ENCODE measurements around the gene FXYD3. TPM values are rescaled to one million over a fixed set of nuclear protein-coding genes. Genes with fewer than 3 reads are reported as not detected.

Gene FXYD3
- total and polyA plus RNA-seq, 5 donors from 2014 or later, result not detected

DNA sequence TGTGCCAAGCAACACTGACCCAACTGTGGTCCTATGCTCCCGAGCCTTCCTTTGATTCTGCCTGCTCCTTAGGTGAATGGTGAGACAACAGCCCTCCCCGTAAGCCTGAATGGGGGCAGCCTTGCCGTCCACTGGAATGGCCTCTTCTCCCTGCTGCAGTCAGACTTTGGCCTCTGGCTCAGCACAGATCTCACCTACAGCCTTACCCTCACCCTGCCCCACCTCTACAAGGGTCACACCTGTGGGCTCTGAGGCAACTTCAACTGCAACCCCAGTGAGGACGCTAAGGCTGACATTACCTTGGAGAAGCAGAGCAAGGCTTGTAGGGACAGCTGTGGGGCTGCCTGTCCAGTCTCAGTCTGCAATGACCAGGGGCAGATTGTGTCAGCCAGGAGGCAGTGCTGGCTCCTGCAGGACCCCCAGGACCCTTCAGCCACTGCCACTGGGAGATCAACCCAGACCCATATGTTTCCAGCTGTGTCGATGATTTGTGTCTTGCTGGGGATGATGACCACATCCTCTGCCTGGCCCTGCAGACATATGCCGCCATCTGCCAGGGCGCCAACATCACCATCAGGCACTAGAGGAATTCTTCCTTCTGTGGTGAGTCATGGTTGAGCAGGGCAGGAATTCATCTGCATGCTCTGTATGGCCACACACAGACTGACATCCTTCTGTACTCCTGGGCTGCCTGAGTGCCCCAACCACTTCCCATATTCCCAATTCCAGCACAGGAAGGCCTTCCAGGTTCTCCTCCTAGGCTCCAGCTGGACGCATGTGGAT, 27.3 kb upstream of the FXYD3 start:
- Mint-ChIP-seq H3K27ac (no peak overlapping the region), H3K4me1 (peaks cover 0 to 6% (median 0%) of the 10 kb centered on the region in 4 donors), H3K4me3 (no peak overlapping the region), H3K36me3 (no peaks in the 10 kb centered on the region), H3K9me3 (no peaks in the 10 kb centered on the region), H3K27me3 (peaks cover 33% of the 10 kb centered on the region)
- Histone ChIP-seq H3K27me3 (ENCODE audit: control insufficient read depth, insufficient read depth, low read length) (no peaks in the 10 kb centered on the region), H3K9me3 (ENCODE audit: control insufficient read depth in 2 of 2, low read length in 2 of 2) (no peaks in the 10 kb centered on the region), H3K4me3 (ENCODE audit: low read depth, low read length) (no peak overlapping the region), H3K36me3 (ENCODE audit: control insufficient read depth, insufficient read depth, low read length) (no peaks in the 10 kb centered on the region), H3K4me1 (ENCODE audit: control insufficient read depth, insufficient read depth, low read length, poor library complexity, severe bottlenecking) (peaks cover 3% of the 10 kb centered on the region), H3K27ac (ENCODE audit: insufficient read depth, low read length, poor library complexity, severe bottlenecking) (no peak overlapping the region)
- DNase-seq (no peak), ATAC-seq (ENCODE audit: low read depth in 2 of 2) (no peak)

GRCh38 chr19:35089554-35089953, 26.1 kb upstream of the FXYD3 start:
- ATAC-seq (ENCODE audit: low read depth in 2 of 2) (no peak), DNase-seq (no peak)
- no peak overlapping the region for H3K4me3 Mint-ChIP-seq
- H3K9me3 Mint-ChIP-seq, result no peaks in the 10 kb centered on the region
- Histone ChIP-seq H3K4me3 (ENCODE audit: low read depth, low read length) (no peak overlapping the region), H3K9me3 (ENCODE audit: control insufficient read depth in 2 of 2, low read length in 2 of 2) (no peaks in the 10 kb centered on the region), H3K36me3 (ENCODE audit: control insufficient read depth, insufficient read depth, low read length) (no peaks in the 10 kb centered on the region), H3K27ac (ENCODE audit: insufficient read depth, low read length, poor library complexity, severe bottlenecking) (no peak overlapping the region), H3K27me3 (ENCODE audit: control insufficient read depth, insufficient read depth, low read length) (no peaks in the 10 kb centered on the region), H3K4me1 (ENCODE audit: control insufficient read depth, insufficient read depth, low read length, poor library complexity, severe bottlenecking) (peaks cover 3% of the 10 kb centered on the region)
- no peaks in the 10 kb centered on the region for H3K36me3 Mint-ChIP-seq
- no peak overlapping the region for H3K27ac Mint-ChIP-seq
- peaks cover 0 to 6% (median 0%) of the 10 kb centered on the region in 4 donors for H3K4me1 Mint-ChIP-seq
- peaks cover 33% of the 10 kb centered on the region for H3K27me3 Mint-ChIP-seq

DNA sequence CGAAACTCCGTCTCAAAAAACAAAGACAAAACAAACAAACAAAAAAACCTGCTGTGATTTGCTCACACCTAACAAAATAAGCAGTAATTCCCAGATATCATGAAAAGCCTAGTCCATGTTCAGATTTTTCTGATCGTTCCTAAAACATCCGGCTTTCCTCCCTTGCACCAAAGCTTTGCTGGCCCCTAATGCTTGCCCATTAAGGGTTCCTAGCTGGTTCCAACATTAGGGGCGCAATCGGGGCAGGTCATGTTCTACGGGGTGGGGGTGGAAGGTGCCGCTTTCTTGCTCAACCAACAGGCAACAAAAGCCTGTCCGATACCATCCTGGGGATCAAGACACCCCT, 25.5 kb upstream of the FXYD3 start:
- Histone ChIP-seq H3K4me1 (ENCODE audit: control insufficient read depth, insufficient read depth, low read length, poor library complexity, severe bottlenecking) (peaks cover 3% of the 10 kb centered on the region), H3K36me3 (ENCODE audit: control insufficient read depth, insufficient read depth, low read length) (no peaks in the 10 kb centered on the region), H3K9me3 (ENCODE audit: control insufficient read depth in 2 of 2, low read length in 2 of 2) (no peaks in the 10 kb centered on the region), H3K27ac (ENCODE audit: insufficient read depth, low read length, poor library complexity, severe bottlenecking) (no peak overlapping the region), H3K4me3 (ENCODE audit: low read depth, low read length) (no peak overlapping the region), H3K27me3 (ENCODE audit: control insufficient read depth, insufficient read depth, low read length) (no peaks in the 10 kb centered on the region)
- peaks cover 33% of the 10 kb centered on the region for H3K27me3 Mint-ChIP-seq
- no peak overlapping the region for H3K27ac Mint-ChIP-seq
- DNase-seq (no peak), ATAC-seq (ENCODE audit: low read depth in 2 of 2) (no peak)
- no peaks in the 10 kb centered on the region for H3K9me3 Mint-ChIP-seq
- no peak overlapping the region for H3K4me3 Mint-ChIP-seq
- H3K4me1 Mint-ChIP-seq, result peaks cover 0 to 6% (median 0%) of the 10 kb centered on the region in 4 donors
- no peaks in the 10 kb centered on the region for H3K36me3 Mint-ChIP-seq

DNA sequence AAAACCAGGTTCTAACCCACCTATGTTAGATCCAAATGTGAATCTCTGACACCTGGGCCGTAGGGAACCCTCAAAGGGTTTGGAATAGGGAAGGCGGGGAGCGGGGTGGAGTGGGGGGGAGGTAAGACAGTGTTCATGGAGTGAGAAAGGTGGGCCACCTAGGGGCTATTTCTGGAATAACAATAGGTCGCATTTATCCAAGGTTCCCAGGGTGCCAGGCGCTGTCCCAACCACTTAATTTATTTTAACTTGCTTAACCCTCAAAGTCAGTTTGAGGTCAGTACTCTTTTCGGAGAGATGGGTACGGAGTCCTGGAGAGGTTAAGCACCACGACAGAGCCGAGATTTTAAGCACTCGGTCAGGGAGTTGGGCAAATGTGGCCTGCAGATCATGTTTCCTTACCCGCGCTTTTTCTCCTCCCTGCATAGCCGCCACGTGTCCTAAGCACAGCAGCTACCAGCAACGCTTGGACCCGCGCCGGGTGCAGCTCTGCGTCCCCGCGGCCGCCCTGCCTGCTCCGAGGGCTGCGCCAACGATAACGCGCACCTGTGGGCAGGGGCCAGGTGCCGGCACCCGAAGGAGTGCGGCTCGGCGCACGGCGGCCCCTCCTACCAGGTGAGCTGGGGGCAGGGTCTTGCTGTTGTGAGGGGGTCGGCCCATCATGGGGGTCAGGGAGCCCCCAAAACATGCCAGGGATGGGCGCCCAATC, 25.0 kb upstream of the FXYD3 start:
- Histone ChIP-seq H3K9me3 (ENCODE audit: control insufficient read depth in 2 of 2, low read length in 2 of 2) (no peaks in the 10 kb centered on the region), H3K27ac (ENCODE audit: insufficient read depth, low read length, poor library complexity, severe bottlenecking) (no peak overlapping the region), H3K4me3 (ENCODE audit: low read depth, low read length) (no peak overlapping the region), H3K36me3 (ENCODE audit: control insufficient read depth, insufficient read depth, low read length) (no peaks in the 10 kb centered on the region), H3K4me1 (ENCODE audit: control insufficient read depth, insufficient read depth, low read length, poor library complexity, severe bottlenecking) (peaks cover 3% of the 10 kb centered on the region), H3K27me3 (ENCODE audit: control insufficient read depth, insufficient read depth, low read length) (no peaks in the 10 kb centered on the region)
- H3K9me3 Mint-ChIP-seq, result no peaks in the 10 kb centered on the region
- ATAC-seq (ENCODE audit: low read depth in 2 of 2) (no peak), DNase-seq (peak in 2 of 3 donors; percentile 24 to 45)
- H3K27ac Mint-ChIP-seq, result no peak overlapping the region
- H3K27me3 Mint-ChIP-seq, result peaks cover 31% of the 10 kb centered on the region
- no peak overlapping the region for H3K4me3 Mint-ChIP-seq
- H3K4me1 Mint-ChIP-seq, result peaks cover 0 to 6% (median 0%) of the 10 kb centered on the region in 4 donors
- H3K36me3 Mint-ChIP-seq, result no peaks in the 10 kb centered on the region

- H3K27me3 Mint-ChIP-seq, result peaks cover 19% of the 10 kb centered on the region
- DNase-seq (no peak), ATAC-seq (ENCODE audit: low read depth in 2 of 2) (no peak)
- H3K9me3 Mint-ChIP-seq, result no peaks in the 10 kb centered on the region
- peaks cover 0 to 6% (median 0%) of the 10 kb centered on the region in 4 donors for H3K4me1 Mint-ChIP-seq
- no peak overlapping the region for H3K4me3 Mint-ChIP-seq
- H3K27ac Mint-ChIP-seq, result no peak overlapping the region
- Histone ChIP-seq H3K4me1 (ENCODE audit: control insufficient read depth, insufficient read depth, low read length, poor library complexity, severe bottlenecking) (peaks cover 3% of the 10 kb centered on the region), H3K4me3 (ENCODE audit: low read depth, low read length) (no peak overlapping the region), H3K36me3 (ENCODE audit: control insufficient read depth, insufficient read depth, low read length) (no peaks in the 10 kb centered on the region), H3K27me3 (ENCODE audit: control insufficient read depth, insufficient read depth, low read length) (no peaks in the 10 kb centered on the region), H3K27ac (ENCODE audit: insufficient read depth, low read length, poor library complexity, severe bottlenecking) (no peak overlapping the region), H3K9me3 (ENCODE audit: control insufficient read depth in 2 of 2, low read length in 2 of 2) (no peaks in the 10 kb centered on the region)
- H3K36me3 Mint-ChIP-seq, result no peaks in the 10 kb centered on the region
Measured at GRCh38 chr19:35093430-35093829, 22.2 kb upstream of the FXYD3 start.

- Mint-ChIP-seq H3K4me3 (no peak overlapping the region), H3K4me1 (peaks cover 0 to 6% (median 0%) of the 10 kb centered on the region in 4 donors), H3K27ac (peak overlapping the region in 1 of 3 donors; percentile 62), H3K36me3 (no peaks in the 10 kb centered on the region), H3K27me3 (peaks cover 17% of the 10 kb centered on the region), H3K9me3 (no peaks in the 10 kb centered on the region)
- DNase-seq (no peak), ATAC-seq (ENCODE audit: low read depth in 2 of 2) (no peak)
- Histone ChIP-seq H3K27me3 (ENCODE audit: control insufficient read depth, insufficient read depth, low read length) (no peaks in the 10 kb centered on the region), H3K9me3 (ENCODE audit: control insufficient read depth in 2 of 2, low read length in 2 of 2) (no peaks in the 10 kb centered on the region), H3K27ac (ENCODE audit: insufficient read depth, low read length, poor library complexity, severe bottlenecking) (no peak overlapping the region), H3K4me3 (ENCODE audit: low read depth, low read length) (no peak overlapping the region), H3K36me3 (ENCODE audit: control insufficient read depth, insufficient read depth, low read length) (no peaks in the 10 kb centered on the region), H3K4me1 (ENCODE audit: control insufficient read depth, insufficient read depth, low read length, poor library complexity, severe bottlenecking) (peaks cover 3% of the 10 kb centered on the region)
Measured at GRCh38 chr19:35093941-35094647, 21.5 kb upstream of the FXYD3 start.

GRCh38 chr19:35094656-35095055, 21.0 kb upstream of the FXYD3 start:
- no peaks in the 10 kb centered on the region for H3K9me3 Mint-ChIP-seq
- DNase-seq (no peak), ATAC-seq (ENCODE audit: low read depth in 2 of 2) (no peak)
- no peak overlapping the region for H3K4me3 Mint-ChIP-seq
- H3K27me3 Mint-ChIP-seq, result peaks cover 12% of the 10 kb centered on the region
- no peaks in the 10 kb centered on the region for H3K9me3 ChIP-seq (ENCODE audit: control insufficient read depth in 2 of 2, low read length in 2 of 2)
- peak overlapping the region in 1 of 3 donors; percentile 62 for H3K27ac Mint-ChIP-seq
- peaks cover 0 to 6% (median 0%) of the 10 kb centered on the region in 4 donors for H3K4me1 Mint-ChIP-seq
- no peak overlapping the region for H3K27ac ChIP-seq (ENCODE audit: insufficient read depth, low read length, poor library complexity, severe bottlenecking)
- H3K27me3 ChIP-seq (ENCODE audit: control insufficient read depth, insufficient read depth, low read length), result no peaks in the 10 kb centered on the region
- no peaks in the 10 kb centered on the region for H3K36me3 Mint-ChIP-seq
- peaks cover 3% of the 10 kb centered on the region for H3K4me1 ChIP-seq (ENCODE audit: control insufficient read depth, insufficient read depth, low read length, poor library complexity, severe bottlenecking)
- H3K4me3 ChIP-seq (ENCODE audit: low read depth, low read length), result no peak overlapping the region
- no peaks in the 10 kb centered on the region for H3K36me3 ChIP-seq (ENCODE audit: control insufficient read depth, insufficient read depth, low read length)

All from CD4-positive, CD25-positive, alpha-beta regulatory T cell (primary cell).